Right lobe of liver (tissue), 4 donors: ENCODE measurements around the gene NAALADL2.

Source experiments
- CTCF ChIP-seq, 4 donors: fragments of 200-600 bp in 3 of 4; fragments of 450-650 bp in 1 of 4; IDR thresholded peaks; one replicate each; pipeline versions ENCODE4 v1.5.1 to v1.8.0; 2016 to 2022; ENCODE audit warnings: antibody characterized with exemption in 4 of 4, mild to moderate bottlenecking in 2 of 4
- POLR2A ChIP-seq: fragments of 450-650 bp; IDR thresholded peaks from one replicate; pipeline ENCODE4 v1.6.1; 2017; ENCODE audit warnings: antibody characterized with exemption, mild to moderate bottlenecking
- donor health status: DM: no; HTN: no; CAD: no.
- donor health status: DM: no; HTN: no; CAD: no.
- donor health status: DM: no; HTN: yes; CAD: no.

DNA sequence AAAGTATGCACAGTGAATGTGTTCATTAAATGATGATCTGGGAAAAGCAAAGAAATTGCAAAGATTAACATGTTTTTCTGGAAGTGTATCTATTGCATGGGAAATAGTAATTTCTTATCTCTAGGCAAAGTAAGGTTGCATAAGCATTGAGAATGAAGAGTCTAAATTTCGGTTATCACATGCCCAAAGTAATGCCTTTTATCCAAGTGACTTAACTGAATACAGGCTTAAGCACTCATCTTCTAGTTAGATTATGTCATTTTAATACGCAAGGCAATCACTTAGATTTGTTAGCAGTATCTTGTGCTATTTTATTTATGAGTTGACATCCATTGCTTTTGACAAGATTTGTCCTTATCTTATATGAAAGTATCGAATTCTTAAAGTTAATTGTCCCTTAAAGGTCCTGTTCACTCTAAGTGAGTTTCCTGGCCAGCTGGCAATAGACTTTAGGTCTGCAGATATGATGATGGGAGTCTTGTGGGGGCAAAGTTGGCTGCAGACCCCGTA, 100.5 kb downstream of the NAALADL2 start:
- no peak for TF ChIP-seq CTCF (IDR thresholded peaks at IDR 0.05)
- TF ChIP-seq POLR2A = no peak
